RWPE2 (cell line): ENCODE results near the gene HSPA9.

ENCODE experiments used
- ATAC-seq: fragments of 200-7000 bp; cut with Tn5 transposase; 3 replicates; pipeline ENCODE4 v1.9.1; 2021; ENCODE audit warnings: low read depth
- DNase-seq: peaks from one replicate; pipeline ENCODE4 v3.0.0-alpha.2; 2020; ENCODE audit warnings: low spot score
- H3K27ac ChIP-seq: fragments of 450-650 bp; 2 replicates; pipeline ENCODE4 v1.5.1; 2017; ENCODE audit warnings: mild to moderate bottlenecking; ENCODE audit not compliant: poor library complexity, severe bottlenecking
- H3K27me3 ChIP-seq: fragments of 250-450 bp; sonication (Bioruptor Pico); 2 replicates; pipeline ENCODE4 v1.5.1; 2021; ENCODE audit warnings: mild to moderate bottlenecking, moderate library complexity; ENCODE audit not compliant: insufficient read depth, poor library complexity, severe bottlenecking
- H3K36me3 ChIP-seq: fragments of 250-450 bp; sonication (Bioruptor Pico); 2 replicates; pipeline ENCODE4 v1.5.1; 2020; ENCODE audit warnings: low read depth, mild to moderate bottlenecking, moderate library complexity
- H3K4me1 ChIP-seq: fragments of 250-450 bp; sonication (Bioruptor Pico); 2 replicates; pipeline ENCODE4 v1.5.1; 2021; ENCODE audit warnings: mild to moderate bottlenecking, moderate library complexity; ENCODE audit not compliant: insufficient read depth, poor library complexity, severe bottlenecking
- H3K4me3 ChIP-seq: fragments of 250-450 bp; sonication (Bioruptor Pico); 2 replicates; pipeline ENCODE4 v1.5.1; 2021; ENCODE audit warnings: mild to moderate bottlenecking, moderate library complexity; ENCODE audit not compliant: severe bottlenecking
- H3K9me3 ChIP-seq: fragments of 250-450 bp; sonication (Bioruptor Pico); 2 replicates; pipeline ENCODE4 v1.5.1; 2021; ENCODE audit warnings: mild to moderate bottlenecking, moderate library complexity; ENCODE audit not compliant: severe bottlenecking
- CTCF ChIP-seq: fragments of 450-650 bp; IDR thresholded peaks from one replicate; pipeline ENCODE4 v1.5.1; 2017; ENCODE audit warnings: mild to moderate bottlenecking, moderate library complexity; ENCODE audit not compliant: poor library complexity, severe bottlenecking

HSPA9 gene

GRCh38 chr5:138606378-138607064, 31.3 kb upstream of the HSPA9 start:
- no peak for ATAC-seq

GRCh38 chr5:138605254-138605972, 30.2 kb upstream of the HSPA9 start:
- DNase-seq, result no peak
- Histone ChIP-seq H3K36me3 (no peaks in the 10 kb centered on the region), H3K27ac (no peak overlapping the region), H3K4me1 (peaks cover 15% of the 10 kb centered on the region), H3K9me3 (no peaks in the 10 kb centered on the region), H3K27me3 (no peaks in the 10 kb centered on the region), H3K4me3 (no peak overlapping the region)
- TF ChIP-seq CTCF, result no peak
- no peak for ATAC-seq

More at GRCh38 chr5:138606378-138607064, 31.3 kb upstream of the HSPA9 start:
- Histone ChIP-seq H3K36me3 (no peaks in the 10 kb centered on the region), H3K4me3 (no peak overlapping the region), H3K4me1 (peaks cover 15% of the 10 kb centered on the region), H3K9me3 (no peaks in the 10 kb centered on the region), H3K27me3 (no peaks in the 10 kb centered on the region), H3K27ac (no peak overlapping the region)
- TF ChIP-seq CTCF, result no peak
- DNase-seq, result no peak

GRCh38 chr5:138604176-138604785, 29.1 kb upstream of the HSPA9 start:
- Histone ChIP-seq H3K27ac (no peak overlapping the region), H3K36me3 (no peaks in the 10 kb centered on the region), H3K27me3 (no peaks in the 10 kb centered on the region), H3K4me1 (peaks cover 5% of the 10 kb centered on the region), H3K4me3 (no peak overlapping the region), H3K9me3 (no peaks in the 10 kb centered on the region)
- no peak for ATAC-seq
- no peak for DNase-seq
- TF ChIP-seq CTCF, result no peak

GRCh38 chr5:138603249-138603920, 28.2 kb upstream of the HSPA9 start:
- Histone ChIP-seq H3K27me3 (no peaks in the 10 kb centered on the region), H3K27ac (no peak overlapping the region), H3K4me3 (no peak overlapping the region), H3K4me1 (no peaks in the 10 kb centered on the region), H3K36me3 (no peaks in the 10 kb centered on the region), H3K9me3 (no peaks in the 10 kb centered on the region)
- no peak for TF ChIP-seq CTCF
- DNase-seq (no peak), ATAC-seq (no peak)
